ENCODE measurements around the gene TRPM2. TPM values are rescaled to one million over a fixed set of nuclear protein-coding genes. Genes with fewer than 3 reads are reported as not detected.

Gene TRPM2
- total and polyA plus RNA-seq, 2 donors (not counting 3 experiments of a cell fraction or from before 2014, with no cell fraction given), result not detected

- Histone ChIP-seq H3K36me3 (ENCODE audit: control insufficient read depth in 2 of 2, extremely low read depth in 1 of 2, insufficient read depth in 2 of 2, low read length in 2 of 2) (no peaks in the 10 kb centered on the region), H3K9me1 (replicated peaks; ENCODE audit: control insufficient read depth, extremely low read depth, insufficient read depth, low read length) (no peaks in the 10 kb centered on the region), H3K27ac (ENCODE audit: insufficient read depth, low read depth, low read length) (no peak overlapping the region), H3K27me3 (ENCODE audit: control insufficient read depth in 2 of 2, insufficient read depth in 2 of 2, low read length in 2 of 2) (no peaks in the 10 kb centered on the region), H3K4me3 (replicated peaks in 1 of 3; ENCODE audit: insufficient read depth in 1 of 3, low read depth in 1 of 3, low read length in 3 of 3) (no peak overlapping the region), H2AFZ (ENCODE audit: low read depth, low read length) (no peak overlapping the region), H4K20me1 (replicated peaks; ENCODE audit: control insufficient read depth, extremely low read depth, insufficient read depth, low read length) (no peaks in the 10 kb centered on the region), H3K9me3 (replicated peaks; ENCODE audit: control insufficient read depth, insufficient read depth, low read length) (no peaks in the 10 kb centered on the region), H3K4me2 (ENCODE audit: insufficient read depth, low read length) (no peak overlapping the region), H3K9ac (replicated peaks; ENCODE audit: extremely low read depth, insufficient read depth, low read length) (no peak overlapping the region), H3K4me1 (ENCODE audit: control insufficient read depth, extremely low read depth, insufficient read depth, low read length) (no peaks in the 10 kb centered on the region), H3K79me2 (ENCODE audit: control insufficient read depth, insufficient read depth, low read length) (no peaks in the 10 kb centered on the region)
- ChIA-PET CTCF (no interaction called here), POLR2A (no interaction called here)
- TF ChIP-seq POLR2A (IDR thresholded peaks at IDR 0.05; ENCODE audit: low read depth, low read length), result no peak
- no peak for TF ChIP-seq POLR2AphosphoS5 (IDR thresholded peaks at IDR 0.05; ENCODE audit: insufficient read depth, low read depth, low read length)
- TF ChIP-seq MAX (IDR thresholded peaks at IDR 0.05; ENCODE audit: insufficient read depth, insufficient read length), result no peak
- TF ChIP-seq FOS (IDR thresholded peaks at IDR 0.05; ENCODE audit: borderline replicate concordance, insufficient read depth, low read length), result no peak
- TF ChIP-seq EZH2 (IDR thresholded peaks at IDR 0.05; ENCODE audit: borderline replicate concordance, low read depth, low read length, severe bottlenecking), result no peak
- no peak for TF ChIP-seq MYC (IDR thresholded peaks at IDR 0.05; ENCODE audit: low read depth, low read length)
- TF ChIP-seq JUN (IDR thresholded peaks at IDR 0.05; ENCODE audit: borderline replicate concordance, insufficient read depth, insufficient read length, low read depth), result no peak
- TF ChIP-seq CTCF (IDR thresholded peaks at IDR 0.05; ENCODE audit: extremely low read depth in 1 of 2, insufficient read depth in 1 of 2, low read depth in 1 of 2, low read length in 2 of 2), result no peak
- TF ChIP-seq GATA2 (IDR thresholded peaks at IDR 0.05; ENCODE audit: insufficient read depth, insufficient read length, low read depth, low read length), result no peak
- no peak for FAIRE-seq
- no peak for DNase-seq (ENCODE audit: low read depth, low spot score)
- intact Hi-C loops (cut with micrococcal nuclease) (no loop called here), dilution Hi-C loops (cut with MboI; ENCODE audit: extremely low pct_ligation_motif_present, low sequenced_read_pairs) (no loop called here)
- no TSS peak for BruUV-seq (replicated peaks)
These were observed 110.3 kb downstream of the TRPM2 start for GRCh38 chr21:44463724-44464123.

Data from endothelial cell of umbilical vein (primary cell).